ELF-1 (cell line): ENCODE results near the gene TBRG4.

ENCODE experiments used
- DNase-seq: peaks from one replicate; pipeline ENCODE4 v3.0.0-alpha.2; 2016; ENCODE audit warnings: low read depth, low spot score

Gene TBRG4

GRCh38 chr7:45055016-45055415 is 56.5 kb downstream of the TBRG4 start:
- DNase-seq = no peak

GRCh38 chr7:45054442-45054841 is 57.1 kb downstream of the TBRG4 start:
- no peak for DNase-seq

GRCh38 chr7:45053941-45054340 is 57.6 kb downstream of the TBRG4 start:
- DNase-seq = no peak

- no peak for DNase-seq
Measured at GRCh38 chr7:45053401-45053800, 58.1 kb downstream of the TBRG4 start.

GRCh38 chr7:45052011-45052410 is 59.5 kb downstream of the TBRG4 start:
- DNase-seq = no peak

- DNase-seq = no peak
Measured at GRCh38 chr7:45050198-45050597, 61.3 kb downstream of the TBRG4 start.
